ENCODE data around the gene PPP1R1B. TPM values are rescaled to one million over a fixed set of nuclear protein-coding genes. Genes with fewer than 3 reads are reported as not detected.

PPP1R1B gene
- total RNA-seq, 2 experiments from 2014 or later, result not detected

GRCh38 chr17:39612935-39613464 is 13.8 kb upstream of the PPP1R1B start:
- ChIA-PET POLR2A (no interaction called here), CTCF (interaction anchor here (1.2 to 2.5 kb wide), 2 partner anchors 9 to 11 kb away, joined by 4 to 9 read pairs; no protein-coding TSS in a partner anchor)
- no peak for DNase-seq
- Mint-ChIP-seq H3K4me1 (peaks cover 2% of the 10 kb centered on the region), H3K36me3 (ENCODE audit: low read depth) (no peaks in the 10 kb centered on the region), H3K4me3 (no peak overlapping the region), H3K27me3 (peaks cover 54% of the 10 kb centered on the region), H3K27ac (no peak overlapping the region), H3K9me3 (no peaks in the 10 kb centered on the region)

- H3K27me3 Mint-ChIP-seq, result peaks cover 49% of the 10 kb centered on the region
Observed at GRCh38 chr17:39614545-39615157, 12.1 kb upstream of the PPP1R1B start.

DNA sequence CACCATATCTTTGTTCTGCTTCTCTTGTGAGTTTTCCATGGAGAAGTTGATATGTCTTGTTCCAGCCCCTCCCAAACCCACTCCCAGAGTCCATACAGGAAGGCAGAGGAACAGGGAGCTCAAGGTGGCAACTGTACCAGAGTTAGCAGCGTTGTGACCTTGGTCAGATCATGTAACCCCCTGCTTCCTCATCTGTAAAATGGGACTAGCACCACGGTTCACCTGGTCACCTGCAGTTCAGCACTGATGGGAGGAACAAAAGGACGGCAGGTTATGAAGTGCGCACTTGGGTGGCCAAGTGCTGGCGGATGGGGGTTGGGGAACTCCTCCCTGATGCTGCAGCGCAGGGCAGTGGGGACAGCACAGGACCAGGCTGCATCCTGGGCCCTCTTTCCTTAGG is 11.3 kb upstream of the PPP1R1B start:
- H3K27me3 Mint-ChIP-seq, result peaks cover 50% of the 10 kb centered on the region
- no peaks in the 10 kb centered on the region for H3K9me3 Mint-ChIP-seq
- peaks cover 4% of the 10 kb centered on the region for H3K4me1 Mint-ChIP-seq
- CTCF ChIA-PET, result interaction anchor here (0.7 kb wide), 1 partner anchor 68 kb away, joined by 3 read pairs; no protein-coding TSS in a partner anchor
- no peak for DNase-seq
- POLR2A ChIA-PET, result interaction anchor here (0.7 kb wide), 1 partner anchor 10 kb away, joined by 3 read pairs; no protein-coding TSS in a partner anchor
- H3K36me3 Mint-ChIP-seq (ENCODE audit: low read depth), result no peaks in the 10 kb centered on the region
- H3K27ac Mint-ChIP-seq, result no peak overlapping the region
- H3K4me3 Mint-ChIP-seq, result no peak overlapping the region

More at GRCh38 chr17:39614545-39615157, 12.1 kb upstream of the PPP1R1B start:
- no peak overlapping the region for H3K4me3 Mint-ChIP-seq
- no peak for DNase-seq
- H3K4me1 Mint-ChIP-seq, result peaks cover 4% of the 10 kb centered on the region
- H3K9me3 Mint-ChIP-seq, result no peaks in the 10 kb centered on the region
- POLR2A ChIA-PET, result interaction anchor here (0.7 kb wide), 1 partner anchor 9 kb away, joined by 3 read pairs; no protein-coding TSS in a partner anchor
- no peaks in the 10 kb centered on the region for H3K36me3 Mint-ChIP-seq (ENCODE audit: low read depth)
- CTCF ChIA-PET, result interaction anchor here (0.7 to 2.5 kb wide), 2 partner anchors 9 to 67 kb away, joined by 3 to 9 read pairs; no protein-coding TSS in a partner anchor
- no peak overlapping the region for H3K27ac Mint-ChIP-seq

DNA sequence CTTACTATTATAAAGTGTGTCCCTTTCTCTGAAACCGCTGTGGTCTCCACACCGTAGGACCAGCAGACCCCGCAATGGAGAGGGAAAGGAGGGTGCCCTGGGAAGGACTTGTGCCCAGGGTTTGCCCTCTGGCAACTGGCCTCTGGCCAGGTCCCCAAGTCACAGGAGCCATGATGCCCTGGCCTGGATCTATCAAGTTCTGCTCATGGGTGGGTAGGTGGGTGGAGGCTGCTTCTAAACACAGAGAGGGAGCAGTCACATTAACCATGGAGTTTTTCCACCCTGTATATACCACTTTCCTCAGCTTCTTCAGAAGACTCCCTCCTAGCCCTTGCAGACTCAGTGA is 9.7 kb upstream of the PPP1R1B start:
- DNase-seq, result no peak
- peaks cover 43% of the 10 kb centered on the region for H3K27me3 Mint-ChIP-seq
- POLR2A ChIA-PET, result no interaction called here
- H3K4me3 Mint-ChIP-seq, result peak overlapping the region; percentile 7
- CTCF ChIA-PET, result interaction anchor here (1.0 to 9.7 kb wide), 2 partner anchors 18 to 136 kb away, joined by 3 to 151 read pairs; partner anchors contain the start of gene STARD3
- peaks cover 8% of the 10 kb centered on the region for H3K4me1 Mint-ChIP-seq
- no peaks in the 10 kb centered on the region for H3K9me3 Mint-ChIP-seq
- no peak overlapping the region for H3K27ac Mint-ChIP-seq
- no peaks in the 10 kb centered on the region for H3K36me3 Mint-ChIP-seq (ENCODE audit: low read depth)

DNA sequence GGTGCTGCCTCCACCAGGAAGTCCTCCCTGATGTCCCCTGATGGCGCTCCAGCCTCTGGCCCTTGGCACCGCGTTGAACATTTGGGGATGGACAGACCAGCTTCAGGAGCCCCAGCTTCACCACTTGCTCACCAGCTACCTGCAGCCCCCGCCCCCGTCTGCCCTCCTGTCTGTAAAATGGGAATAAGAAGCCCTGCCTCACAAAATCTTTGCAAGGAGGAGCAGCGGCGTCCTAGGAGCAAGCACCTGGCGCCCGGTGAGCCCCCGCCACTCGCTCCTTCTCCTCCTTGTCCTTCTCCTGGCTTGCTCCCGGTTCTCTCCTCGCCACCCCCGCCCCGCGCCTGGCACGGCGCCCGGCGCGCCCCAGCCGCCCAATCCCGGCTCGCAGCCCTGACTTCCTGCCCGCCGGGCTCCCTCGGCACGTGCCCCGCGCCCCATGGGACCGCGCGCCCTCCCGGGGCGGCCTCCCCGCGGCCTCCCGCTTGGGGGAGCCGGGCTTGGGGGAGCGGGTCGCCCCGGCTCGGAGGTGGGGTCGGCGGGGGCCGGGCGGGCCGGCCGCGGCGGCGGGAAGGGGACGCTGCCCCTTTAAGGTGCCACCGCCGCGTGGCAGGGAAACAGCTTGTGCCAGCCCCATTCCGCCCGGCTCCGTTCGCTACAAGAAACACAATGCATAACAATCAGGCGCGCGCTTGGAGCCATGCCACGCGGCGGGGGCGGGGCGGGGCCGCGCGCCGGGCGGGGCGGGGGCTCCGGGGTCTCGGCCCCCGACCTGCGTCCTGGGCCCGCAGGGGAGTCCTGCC is 9.1 kb upstream of the PPP1R1B start:
- Mint-ChIP-seq H3K36me3 (ENCODE audit: low read depth) (no peaks in the 10 kb centered on the region), H3K9me3 (no peaks in the 10 kb centered on the region), H3K27me3 (peaks cover 43% of the 10 kb centered on the region), H3K27ac (no peak overlapping the region), H3K4me3 (peak overlapping the region; percentile 69), H3K4me1 (peaks cover 14% of the 10 kb centered on the region)
- ChIA-PET CTCF (interaction anchor here (1.0 to 9.7 kb wide), 2 partner anchors 17 to 136 kb away, joined by 3 to 151 read pairs; partner anchors contain the start of gene STARD3), POLR2A (interaction anchor here (1.1 to 1.8 kb wide), 2 partner anchors 70 to 363 kb away, joined by 3 to 4 read pairs; partner anchors contain the start of genes PGAP3 and PSMD3)
- peak; percentile 49 for DNase-seq

DNA sequence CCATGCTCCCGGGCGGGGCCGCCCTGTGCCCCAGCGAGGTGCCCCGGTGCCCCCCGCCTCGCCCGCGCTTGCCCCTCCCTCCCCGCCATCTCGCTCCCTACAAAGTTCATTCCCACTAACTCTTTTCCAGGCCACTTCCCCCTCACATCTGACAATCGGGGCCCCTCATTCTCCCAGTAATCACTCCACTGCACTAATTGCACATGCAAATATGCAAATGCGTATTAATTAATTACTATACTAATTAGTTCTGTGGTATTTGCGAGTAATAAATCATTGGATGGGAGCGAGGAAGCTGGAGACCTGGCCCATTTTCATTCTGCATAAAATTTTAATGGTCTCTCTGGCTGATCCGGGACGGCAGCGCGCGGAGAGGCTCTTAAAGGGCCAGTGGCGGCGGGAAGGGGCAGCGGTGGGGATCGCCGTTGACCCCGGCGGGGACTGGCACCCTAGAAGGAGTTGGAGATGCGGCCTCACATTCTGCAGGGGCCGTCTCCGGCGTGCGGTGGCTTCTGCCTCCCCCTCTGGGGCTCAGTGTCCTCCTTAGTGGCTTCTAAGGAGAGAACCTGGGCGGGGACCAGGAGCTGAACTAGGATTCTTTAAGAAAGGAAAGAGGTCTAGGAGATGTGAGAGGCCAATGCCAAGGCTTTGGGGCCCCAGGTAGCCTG is 8.4 kb upstream of the PPP1R1B start:
- Mint-ChIP-seq H3K4me3 (peak overlapping the region; percentile 69), H3K27me3 (peaks cover 43% of the 10 kb centered on the region), H3K9me3 (no peaks in the 10 kb centered on the region), H3K36me3 (ENCODE audit: low read depth) (no peaks in the 10 kb centered on the region), H3K4me1 (peaks cover 21% of the 10 kb centered on the region), H3K27ac (no peak overlapping the region)
- POLR2A ChIA-PET, result interaction anchor here (1.1 to 1.9 kb wide), 4 partner anchors 8 to 362 kb away, joined by 3 to 6 read pairs (median 4); partner anchors contain the start of genes PGAP3 and PSMD3
- no peak for DNase-seq
- CTCF ChIA-PET, result interaction anchor here (1.4 to 9.7 kb wide), 3 partner anchors 17 to 135 kb away, joined by 5 to 151 read pairs (median 51); partner anchors contain the start of gene STARD3

- Mint-ChIP-seq H3K4me3 (no peak overlapping the region), H3K36me3 (ENCODE audit: low read depth) (no peaks in the 10 kb centered on the region), H3K9me3 (no peaks in the 10 kb centered on the region), H3K27me3 (peaks cover 43% of the 10 kb centered on the region), H3K4me1 (peaks cover 23% of the 10 kb centered on the region), H3K27ac (no peak overlapping the region)
- DNase-seq, result no peak
- ChIA-PET POLR2A (interaction anchor here (0.7 to 1.9 kb wide), 4 partner anchors 9 to 361 kb away, joined by 3 to 6 read pairs (median 4); partner anchors contain the start of gene PSMD3), CTCF (interaction anchor here (0.5 to 9.7 kb wide), 6 partner anchors 16 to 884 kb away, joined by 3 to 151 read pairs (median 28); partner anchors contain the start of gene STARD3)
Observed at GRCh38 chr17:39618956-39619785, 7.6 kb upstream of the PPP1R1B start.

DNA sequence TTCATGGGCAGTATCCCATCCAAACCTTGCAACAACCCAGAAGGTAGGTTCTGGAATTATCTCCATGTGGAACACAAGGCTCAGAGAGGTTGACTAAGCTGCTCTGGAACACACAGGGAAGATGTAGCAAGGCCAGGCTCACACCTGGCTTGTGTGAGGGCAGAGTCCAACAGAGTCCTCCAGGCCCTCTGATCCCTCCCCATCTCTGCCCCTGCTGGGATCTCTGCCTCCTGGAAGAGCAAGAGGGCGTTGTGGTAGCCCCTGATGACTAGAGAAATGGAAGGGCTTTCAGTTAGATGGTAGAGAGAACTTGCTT is 7.0 kb upstream of the PPP1R1B start:
- no peak overlapping the region for H3K27ac Mint-ChIP-seq
- H3K4me1 Mint-ChIP-seq, result peaks cover 23% of the 10 kb centered on the region
- H3K9me3 Mint-ChIP-seq, result no peaks in the 10 kb centered on the region
- DNase-seq, result no peak
- ChIA-PET POLR2A (interaction anchor here (0.7 to 1.9 kb wide), 3 partner anchors 9 to 134 kb away, joined by 3 to 6 read pairs (median 4); no protein-coding TSS in a partner anchor), CTCF (interaction anchor here (0.5 to 9.7 kb wide), 6 partner anchors 15 to 885 kb away, joined by 3 to 151 read pairs (median 28); partner anchors contain the start of gene STARD3)
- H3K4me3 Mint-ChIP-seq, result no peak overlapping the region
- peaks cover 43% of the 10 kb centered on the region for H3K27me3 Mint-ChIP-seq
- no peaks in the 10 kb centered on the region for H3K36me3 Mint-ChIP-seq (ENCODE audit: low read depth)

DNA sequence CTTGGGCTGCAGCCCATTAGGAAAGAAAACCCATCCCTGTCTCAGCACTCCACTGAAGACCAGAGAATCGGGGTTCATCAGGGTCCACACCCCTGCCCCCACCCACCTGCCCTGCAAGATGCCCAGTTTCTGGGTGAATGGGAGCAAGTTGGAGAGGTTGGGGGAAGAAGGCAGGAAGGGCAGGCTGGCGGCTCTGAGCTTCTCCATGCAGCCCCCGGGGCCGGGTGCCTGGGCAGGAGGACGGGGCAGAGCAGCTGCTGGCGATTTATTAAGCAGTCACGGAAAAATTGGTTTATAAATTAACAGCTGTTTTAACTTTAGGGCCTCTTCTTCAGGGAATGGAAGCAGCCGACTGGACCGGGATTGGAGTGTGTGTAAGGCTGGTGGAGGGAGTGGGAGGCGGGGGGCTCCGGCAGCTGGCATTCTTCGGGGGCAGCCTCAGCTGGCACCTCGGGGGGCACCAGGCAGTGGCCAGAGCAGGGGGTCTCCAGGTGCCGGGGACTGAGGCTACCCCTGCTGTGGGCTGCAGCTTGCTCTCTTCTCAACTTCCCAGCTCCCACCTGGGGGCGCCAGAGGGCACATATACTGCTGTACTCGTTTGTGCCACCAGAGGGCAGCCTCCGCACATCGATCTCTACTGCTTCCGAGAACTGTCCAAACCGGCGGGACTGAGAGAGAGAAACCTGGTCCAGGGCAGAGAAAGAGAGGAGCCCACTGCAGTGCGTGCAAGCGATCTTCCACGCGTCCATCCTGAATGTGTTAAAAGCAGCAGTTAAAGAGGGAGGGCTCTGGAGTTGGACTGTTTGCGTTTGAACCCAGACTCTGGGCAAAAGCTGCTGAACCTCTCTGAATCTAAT is 5.0 kb upstream of the PPP1R1B start:
- Mint-ChIP-seq H3K27me3 (peaks cover 49% of the 10 kb centered on the region), H3K27ac (peak overlapping the region; percentile 89), H3K4me3 (peak overlapping the region; percentile 72), H3K9me3 (no peaks in the 10 kb centered on the region), H3K36me3 (ENCODE audit: low read depth) (no peaks in the 10 kb centered on the region), H3K4me1 (peaks cover 27% of the 10 kb centered on the region)
- POLR2A ChIA-PET, result interaction anchor here (0.7 to 2.5 kb wide), 12 partner anchors 11 to 358 kb away, joined by 3 to 17 read pairs (median 4); partner anchors contain the start of genes MIEN1, PGAP3, PNMT and PSMD3
- CTCF ChIA-PET, result interaction anchor here (0.5 to 9.7 kb wide), 60 partner anchors 9 to 469 kb away, joined by 3 to 151 read pairs (median 4); partner anchors contain the start of genes ERBB2, IKZF3, MED1 and MIEN1
- peak; percentile 92 for DNase-seq

DNA sequence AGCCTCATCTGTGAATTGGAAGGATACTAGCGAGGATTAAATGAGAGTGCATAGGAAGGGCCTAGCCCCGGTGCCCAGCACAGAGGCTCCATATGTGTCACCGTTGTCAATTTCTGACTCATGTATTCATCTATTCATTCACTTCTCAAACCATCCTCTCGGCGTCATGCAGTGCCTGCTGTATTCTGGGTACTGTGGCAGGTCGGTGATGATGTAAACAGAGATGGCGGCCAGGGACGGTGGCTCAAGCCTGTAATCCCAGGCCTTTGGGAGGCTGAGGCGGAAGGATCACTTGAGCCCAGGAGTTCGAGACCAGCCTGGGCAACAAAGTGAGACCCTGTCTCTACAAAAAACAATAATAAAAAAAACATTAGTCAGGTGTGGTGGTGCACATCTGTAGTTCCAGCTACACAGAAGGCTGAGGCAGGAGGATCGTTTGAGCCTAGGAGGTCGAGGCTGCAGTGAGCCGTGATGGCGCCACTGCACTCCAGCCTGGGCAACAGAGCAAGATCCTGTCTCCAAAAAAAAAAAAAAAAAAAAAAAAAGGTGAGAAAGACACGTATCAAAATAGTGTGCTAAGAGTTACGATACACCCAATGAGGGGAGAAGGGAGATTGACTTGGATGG is 4.3 kb upstream of the PPP1R1B start:
- DNase-seq, result peak; percentile 67
- Mint-ChIP-seq H3K27me3 (peaks cover 44% of the 10 kb centered on the region), H3K36me3 (ENCODE audit: low read depth) (no peaks in the 10 kb centered on the region), H3K4me3 (peak overlapping the region; percentile 72), H3K9me3 (no peaks in the 10 kb centered on the region), H3K27ac (peak overlapping the region; percentile 89), H3K4me1 (peaks cover 28% of the 10 kb centered on the region)
- CTCF ChIA-PET, result interaction anchor here (0.6 to 9.7 kb wide), 37 partner anchors 12 to 404 kb away, joined by 3 to 151 read pairs (median 5); partner anchors contain the start of genes ERBB2, MIEN1, PNMT and PSMD3
- POLR2A ChIA-PET, result interaction anchor here (0.9 to 2.5 kb wide), 10 partner anchors 10 to 358 kb away, joined by 3 to 17 read pairs (median 4); partner anchors contain the start of genes MIEN1, PGAP3, PSMD3 and STARD3

Data from activated CD4-positive, alpha-beta memory T cell treated with anti-CD3 and anti-CD28 coated beads, Interleukin-2, amount 10 ng/mL, durations not matched to agents 7 days and 5 days (primary cell).